GM18511 (cell line): ENCODE measurements around the gene PCDH18.
"Not testable (repeated sequence)": the region's sequence is repeated elsewhere in the genome, so short reads cannot be mapped to it uniquely, and the experiment has no call there.

ENCODE experiments used
- ATAC-seq: cut with Tn5 transposase; IDR thresholded peaks from one replicate; pipeline ENCODE4 v1.9.1; 2021; ENCODE audit warnings: mild to moderate bottlenecking, moderate library complexity; ENCODE audit not compliant: unreplicated experiment

PCDH18 gene, protein sequence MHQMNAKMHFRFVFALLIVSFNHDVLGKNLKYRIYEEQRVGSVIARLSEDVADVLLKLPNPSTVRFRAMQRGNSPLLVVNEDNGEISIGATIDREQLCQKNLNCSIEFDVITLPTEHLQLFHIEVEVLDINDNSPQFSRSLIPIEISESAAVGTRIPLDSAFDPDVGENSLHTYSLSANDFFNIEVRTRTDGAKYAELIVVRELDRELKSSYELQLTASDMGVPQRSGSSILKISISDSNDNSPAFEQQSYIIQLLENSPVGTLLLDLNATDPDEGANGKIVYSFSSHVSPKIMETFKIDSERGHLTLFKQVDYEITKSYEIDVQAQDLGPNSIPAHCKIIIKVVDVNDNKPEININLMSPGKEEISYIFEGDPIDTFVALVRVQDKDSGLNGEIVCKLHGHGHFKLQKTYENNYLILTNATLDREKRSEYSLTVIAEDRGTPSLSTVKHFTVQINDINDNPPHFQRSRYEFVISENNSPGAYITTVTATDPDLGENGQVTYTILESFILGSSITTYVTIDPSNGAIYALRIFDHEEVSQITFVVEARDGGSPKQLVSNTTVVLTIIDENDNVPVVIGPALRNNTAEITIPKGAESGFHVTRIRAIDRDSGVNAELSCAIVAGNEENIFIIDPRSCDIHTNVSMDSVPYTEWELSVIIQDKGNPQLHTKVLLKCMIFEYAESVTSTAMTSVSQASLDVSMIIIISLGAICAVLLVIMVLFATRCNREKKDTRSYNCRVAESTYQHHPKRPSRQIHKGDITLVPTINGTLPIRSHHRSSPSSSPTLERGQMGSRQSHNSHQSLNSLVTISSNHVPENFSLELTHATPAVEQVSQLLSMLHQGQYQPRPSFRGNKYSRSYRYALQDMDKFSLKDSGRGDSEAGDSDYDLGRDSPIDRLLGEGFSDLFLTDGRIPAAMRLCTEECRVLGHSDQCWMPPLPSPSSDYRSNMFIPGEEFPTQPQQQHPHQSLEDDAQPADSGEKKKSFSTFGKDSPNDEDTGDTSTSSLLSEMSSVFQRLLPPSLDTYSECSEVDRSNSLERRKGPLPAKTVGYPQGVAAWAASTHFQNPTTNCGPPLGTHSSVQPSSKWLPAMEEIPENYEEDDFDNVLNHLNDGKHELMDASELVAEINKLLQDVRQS

DNA sequence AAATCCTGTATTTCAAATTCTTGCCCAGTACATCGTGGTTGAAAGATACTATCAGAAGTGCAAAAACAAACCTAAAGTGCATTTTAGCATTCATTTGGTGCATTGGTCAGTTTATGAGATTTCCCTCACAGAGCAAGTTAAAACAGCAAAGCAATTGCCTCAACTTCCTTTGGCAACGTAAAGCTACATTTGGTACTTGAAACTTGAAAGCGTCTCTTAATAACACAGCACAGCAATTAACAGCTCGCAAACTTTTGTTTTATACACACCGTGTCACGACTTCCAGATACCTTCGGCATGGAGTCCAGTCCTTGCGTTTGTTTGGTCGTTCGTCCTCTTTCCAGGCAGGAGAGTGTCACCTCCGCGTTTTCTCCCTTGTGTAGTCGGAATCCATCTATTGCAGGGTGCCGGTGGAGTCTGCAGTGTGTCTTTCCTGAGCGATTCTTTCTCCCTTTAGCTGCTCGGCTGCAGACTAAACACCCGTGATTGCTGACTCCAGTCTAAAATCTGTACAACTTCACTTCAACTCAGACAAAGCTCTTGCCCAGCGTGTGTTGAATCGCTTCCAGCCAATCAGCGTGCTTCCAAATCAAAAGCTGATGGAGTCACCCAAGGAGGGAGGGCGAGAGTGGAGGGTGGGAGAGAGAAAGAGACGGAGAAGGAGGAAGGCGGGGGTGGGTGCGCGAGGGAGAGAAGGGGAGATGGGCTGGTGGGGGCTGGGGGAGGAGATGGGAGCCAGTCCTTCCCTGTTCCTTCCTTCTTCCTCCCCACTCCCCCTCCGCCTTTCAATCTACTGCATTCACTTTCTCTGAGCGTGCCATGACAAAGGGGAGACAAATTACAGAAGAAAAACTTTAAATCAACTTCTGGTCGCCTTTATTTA is at the start of gene PCDH18:
Gene PCDH18 (minus strand): TSS at position 509 of the 883 bp plus-strand sequence. CDS start 406 bp downstream, at position 103.
- ATAC-seq: peak; percentile 67

GRCh38 chr4:137576446-137576845 is 44.2 kb upstream of the PCDH18 start:
- ATAC-seq: no peak

GRCh38 chr4:137572647-137573046 is 40.4 kb upstream of the PCDH18 start:
- ATAC-seq: no peak

GRCh38 chr4:137572163-137572562 is 39.9 kb upstream of the PCDH18 start:
- ATAC-seq: no peak

GRCh38 chr4:137559801-137560200 is 27.5 kb upstream of the PCDH18 start:
- ATAC-seq: no peak

DNA sequence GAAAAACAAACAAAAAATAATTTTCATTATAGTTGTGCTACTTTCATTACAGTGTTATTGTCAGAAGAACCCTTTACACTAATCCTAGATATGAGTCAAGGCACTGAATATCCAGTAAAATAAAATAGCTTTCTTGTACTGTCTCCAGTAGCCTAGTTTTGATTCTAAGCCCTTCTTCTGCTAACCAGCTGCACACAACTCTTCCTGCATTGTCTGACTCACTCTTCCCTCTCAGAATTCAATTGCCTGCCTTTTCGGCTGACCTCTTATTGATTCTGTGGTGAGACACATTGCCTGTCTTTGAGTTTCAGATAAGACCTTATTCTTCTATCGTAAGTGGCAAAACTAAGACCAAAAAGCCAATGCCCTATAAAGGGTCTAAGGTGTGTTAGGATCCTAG is 26.7 kb upstream of the PCDH18 start:
- ATAC-seq: no peak

GRCh38 chr4:137545461-137545861 is 13.2 kb upstream of the PCDH18 start:
- ATAC-seq: no peak

DNA sequence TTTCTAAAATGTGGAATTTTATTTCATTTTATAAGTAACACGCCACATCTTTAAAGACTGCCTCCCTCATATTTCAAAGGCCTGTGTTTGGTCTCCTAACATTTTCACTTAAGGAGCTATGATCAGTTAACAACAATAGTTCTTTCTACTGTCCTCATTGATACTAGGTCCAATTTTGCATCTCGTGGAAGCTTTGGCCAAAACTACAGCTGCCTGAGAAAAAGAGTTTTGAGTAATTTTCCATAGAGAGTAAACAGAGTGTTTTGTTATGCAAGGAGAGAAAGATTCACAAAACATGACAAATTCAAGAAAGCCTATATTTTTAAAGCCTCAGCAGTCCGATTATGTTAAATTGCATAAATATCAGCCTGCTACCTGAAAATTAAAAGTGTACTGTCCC is 11.4 kb upstream of the PCDH18 start:
- no peak for ATAC-seq

DNA sequence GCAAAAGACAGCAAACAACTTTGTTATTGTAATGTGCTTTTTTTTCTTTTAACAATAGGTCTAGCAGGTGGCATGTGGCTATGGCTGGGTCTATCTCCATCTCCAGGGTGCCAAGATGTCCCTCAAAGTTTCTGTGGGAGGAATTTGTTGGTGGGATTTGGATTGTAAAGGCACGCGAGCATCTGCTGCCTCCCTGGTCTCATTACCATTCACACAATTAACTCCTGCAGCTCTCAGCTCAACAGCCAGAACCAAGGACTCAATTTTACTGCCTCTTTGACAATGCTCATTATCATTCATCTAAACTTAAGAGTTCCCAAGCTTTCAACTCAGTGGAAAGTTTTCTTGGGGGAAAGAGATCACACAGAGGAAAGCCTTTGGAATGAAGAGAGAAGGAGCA is 10.9 kb upstream of the PCDH18 start:
- no peak for ATAC-seq

DNA sequence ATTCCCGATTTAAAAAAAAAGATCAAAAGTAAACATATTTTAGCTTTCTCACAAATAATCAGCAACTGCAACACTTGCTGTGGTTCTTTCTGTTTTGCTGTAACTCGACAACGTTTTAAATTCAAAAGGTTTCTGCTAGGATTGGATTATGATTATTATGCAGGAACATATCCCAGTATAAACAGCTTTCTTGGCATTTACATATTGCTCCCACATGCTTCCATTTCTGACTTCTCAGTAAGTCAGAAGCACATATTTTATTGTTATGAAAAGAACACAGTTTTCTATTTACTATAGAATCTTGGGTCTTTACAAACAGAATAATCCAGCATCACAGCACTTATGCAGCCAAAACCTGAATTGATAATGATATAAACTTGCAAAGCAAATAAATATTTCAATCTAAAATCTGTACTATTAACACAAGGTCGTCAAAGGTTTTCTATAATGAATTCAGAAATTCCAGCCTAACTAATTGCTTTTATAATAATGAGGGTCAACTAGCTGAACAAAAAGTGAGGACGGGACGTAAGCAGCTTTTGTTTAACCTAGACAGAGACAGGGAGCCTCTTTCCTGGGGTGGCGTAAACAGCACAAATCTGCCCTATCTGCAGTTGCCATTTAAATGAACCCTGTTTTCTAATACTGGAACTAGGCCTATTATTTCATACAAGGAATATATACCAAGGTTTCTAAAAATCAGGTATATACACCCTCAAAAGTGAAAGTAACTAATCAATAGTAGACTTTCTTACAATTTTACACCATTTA is 9.8 kb upstream of the PCDH18 start:
- ATAC-seq: no peak

DNA sequence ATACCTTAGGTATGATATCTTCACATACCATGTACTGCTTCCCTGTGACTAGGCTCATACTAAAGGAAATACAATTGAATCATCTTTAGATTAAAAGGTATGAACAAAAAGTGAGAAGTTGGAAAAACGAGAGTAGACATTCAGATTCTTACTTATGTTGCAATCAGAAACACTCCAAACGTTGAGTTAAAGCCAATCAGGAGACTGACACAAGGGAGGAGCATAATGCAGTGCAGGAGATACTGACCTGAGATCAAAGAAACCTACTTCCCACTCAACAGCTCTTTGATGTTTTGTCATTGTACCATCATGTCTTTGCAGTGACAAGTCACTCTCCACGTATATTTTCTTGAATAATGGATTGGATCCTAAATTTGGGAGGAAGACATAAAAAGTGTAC is 8.9 kb upstream of the PCDH18 start:
- ATAC-seq: no peak

DNA sequence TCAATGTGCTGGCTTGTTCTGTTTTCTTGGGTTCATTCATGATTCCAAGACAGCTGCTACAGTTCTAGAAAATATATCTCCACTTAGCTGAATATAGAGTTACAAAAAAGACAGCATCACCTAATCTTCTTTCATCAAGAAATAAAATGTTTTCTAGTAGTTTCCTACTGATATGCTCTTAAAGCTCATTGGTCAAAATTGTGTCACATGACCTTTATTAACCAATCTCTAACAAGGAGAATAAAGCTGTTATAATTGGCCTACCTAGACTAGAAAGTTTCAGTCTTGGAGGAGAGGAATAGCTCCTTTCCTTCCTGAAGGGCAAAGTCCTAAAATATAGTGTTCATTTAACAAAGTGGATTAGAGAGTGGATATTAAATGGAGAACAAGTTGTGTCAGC is 8.1 kb upstream of the PCDH18 start:
- no peak for ATAC-seq

DNA sequence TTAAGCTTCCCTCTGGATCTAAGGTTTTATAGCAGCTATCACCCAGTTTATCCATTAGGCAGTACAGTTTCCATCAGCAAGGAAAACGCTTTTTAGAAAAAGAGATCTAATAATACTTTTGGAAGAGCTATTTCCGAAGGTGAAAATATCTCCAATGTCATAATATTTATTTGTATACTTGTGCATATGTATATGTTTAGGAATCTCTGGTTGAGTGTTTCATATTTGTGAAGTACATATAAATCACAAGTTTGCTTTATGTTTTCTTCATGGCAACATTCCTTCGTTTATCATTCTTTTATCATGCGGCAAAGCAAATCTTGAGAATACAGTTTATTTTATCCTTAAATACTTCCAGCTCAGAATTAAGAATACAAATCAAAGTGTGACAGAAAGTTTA is 6.2 kb upstream of the PCDH18 start:
- ATAC-seq: no peak

DNA sequence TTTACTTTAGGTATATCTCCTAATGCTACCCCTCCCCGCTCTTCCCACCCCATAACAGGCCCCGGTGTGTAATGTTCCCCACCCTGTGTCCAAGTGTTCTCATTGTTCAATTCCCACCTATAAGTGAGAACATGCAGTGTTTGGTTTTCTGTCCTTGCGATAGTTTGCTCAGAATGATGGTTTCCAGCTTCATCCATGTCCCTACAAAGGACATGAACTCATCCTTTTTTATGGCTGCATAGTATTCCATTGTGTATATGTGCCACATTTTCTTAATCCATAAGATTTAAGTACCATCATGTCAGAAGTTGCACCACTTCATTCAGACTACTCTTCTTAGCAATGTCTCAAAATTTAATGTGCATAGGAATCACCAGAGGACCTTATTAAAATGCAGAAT is 5.5 kb upstream of the PCDH18 start:
- not testable (repeated sequence) for ATAC-seq

- no peak for ATAC-seq
Observed at GRCh38 chr4:137536789-137537561, 4.7 kb upstream of the PCDH18 start.

- no peak for ATAC-seq
Observed at GRCh38 chr4:137535718-137536117, 3.4 kb upstream of the PCDH18 start.

- ATAC-seq: no peak
Observed at GRCh38 chr4:137534516-137534915, 2.2 kb upstream of the PCDH18 start.

DNA sequence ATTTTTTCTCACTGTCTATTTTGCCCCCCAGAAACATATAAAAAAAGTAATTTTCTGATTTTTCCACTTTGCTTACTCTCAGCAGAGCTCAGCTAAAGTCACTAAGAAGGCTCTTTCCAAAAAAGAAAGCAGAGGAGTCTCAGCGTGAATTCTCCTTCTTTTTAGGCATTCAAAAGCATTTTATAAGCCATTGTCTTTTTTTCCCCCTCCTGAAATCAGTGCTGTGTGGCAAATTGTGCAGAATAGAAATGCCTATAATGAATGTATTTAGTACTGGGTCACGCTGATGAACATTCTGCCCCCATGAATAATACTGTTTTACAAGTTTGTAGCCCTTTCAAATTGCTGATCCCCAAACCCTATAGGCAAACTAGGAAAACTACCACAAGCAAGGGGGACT is 1.6 kb upstream of the PCDH18 start:
- ATAC-seq: no peak

DNA sequence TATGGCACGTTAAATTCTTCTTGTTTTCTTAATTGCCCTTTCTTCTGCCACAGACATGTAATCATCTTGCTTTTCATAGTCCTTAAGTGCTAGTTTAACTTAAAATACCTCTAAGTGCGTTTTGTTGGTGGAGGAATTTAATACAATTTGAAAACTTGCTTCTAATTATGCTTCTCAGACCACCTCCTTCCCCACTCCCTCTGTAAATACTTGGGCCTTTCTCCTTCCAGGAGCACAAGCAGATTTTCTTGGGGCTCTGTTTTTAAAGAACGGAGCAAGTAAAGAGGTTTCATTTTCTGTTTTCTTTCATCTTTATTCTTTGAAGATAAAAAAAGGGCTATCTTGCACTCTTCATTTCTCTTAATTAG is 559 bp upstream of the PCDH18 start:
- ATAC-seq: peak; percentile 34
